Inflammatory macrophage treated with lipopolysaccharide for 4 hours (primary cell): ENCODE results near the gene RGS6.

Source experiments
- DNase-seq: peaks from one replicate; pipeline ENCODE4 v3.0.0-alpha.2; 2020

RGS6 gene

GRCh38 chr14:72472845-72473244 is 540.6 kb downstream of the RGS6 start:
- DNase-seq, result no peak

- DNase-seq, result peak; percentile 92
Measured at GRCh38 chr14:72476657-72477499, 544.6 kb downstream of the RGS6 start.

- DNase-seq, result peak; percentile 33
Measured at GRCh38 chr14:72477578-72477977, 545.3 kb downstream of the RGS6 start.

GRCh38 chr14:72478471-72478893 is 546.3 kb downstream of the RGS6 start:
- DNase-seq, result no peak

DNA sequence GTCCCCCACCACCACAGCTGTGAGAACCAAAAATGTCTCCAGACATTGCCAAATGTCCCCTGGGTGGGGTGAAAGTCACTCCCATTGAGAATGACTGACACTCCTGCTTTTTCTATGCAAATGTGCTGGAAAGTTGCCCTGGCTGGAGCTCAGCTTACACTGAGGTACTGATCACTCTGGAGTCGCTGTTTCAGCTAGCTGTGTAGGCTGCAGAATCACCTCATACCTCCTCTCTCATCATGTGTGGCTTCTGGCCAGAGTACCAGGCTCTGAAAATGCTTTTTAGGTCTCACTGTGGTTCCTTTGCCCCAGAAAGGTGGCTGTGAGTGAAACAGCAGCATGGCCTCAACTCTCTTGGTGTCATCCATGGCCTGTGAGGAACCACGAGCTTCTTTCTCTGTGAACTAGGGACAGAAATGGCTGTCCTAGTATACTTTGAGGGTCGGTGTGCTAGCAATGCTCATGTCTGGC is 547.3 kb downstream of the RGS6 start:
- DNase-seq, result no peak

DNA sequence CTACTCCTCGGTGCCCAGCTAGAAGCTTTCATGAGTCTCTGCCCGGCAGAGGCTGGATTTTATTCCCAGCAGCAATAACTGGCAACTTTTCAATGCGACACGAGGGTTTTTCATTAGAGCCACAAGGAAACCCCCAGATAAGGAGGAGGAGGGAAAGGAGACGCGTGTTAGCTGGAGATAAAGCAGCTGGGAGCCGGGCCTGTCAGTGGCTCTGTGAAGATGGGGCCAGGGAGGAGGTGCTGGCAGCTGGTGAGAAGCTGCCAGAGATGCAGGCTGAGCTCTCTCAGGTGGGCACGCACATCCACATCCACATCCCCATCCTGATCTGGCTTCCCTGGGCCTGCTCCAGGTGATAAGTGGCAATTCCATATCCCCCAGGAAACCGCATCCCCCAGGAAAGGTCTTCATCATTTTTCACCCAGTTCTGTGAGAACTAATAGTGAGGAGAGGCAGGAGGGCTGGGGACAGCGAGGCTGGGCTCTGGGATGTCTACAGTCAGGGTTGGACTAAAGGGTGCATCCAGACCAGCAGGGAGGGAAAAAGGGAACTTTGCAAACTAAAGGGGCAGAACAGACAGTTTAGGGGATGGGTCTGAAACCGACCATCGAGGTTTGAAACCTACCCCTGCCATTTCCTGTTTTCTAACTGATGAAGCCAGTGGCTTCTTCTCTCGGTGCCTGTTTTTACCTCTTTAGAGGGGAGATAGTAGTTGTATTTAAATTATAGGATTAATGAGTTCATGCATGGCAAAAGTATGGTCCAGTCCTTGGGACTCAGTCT is 548.4 kb downstream of the RGS6 start:
- DNase-seq, result no peak

DNA sequence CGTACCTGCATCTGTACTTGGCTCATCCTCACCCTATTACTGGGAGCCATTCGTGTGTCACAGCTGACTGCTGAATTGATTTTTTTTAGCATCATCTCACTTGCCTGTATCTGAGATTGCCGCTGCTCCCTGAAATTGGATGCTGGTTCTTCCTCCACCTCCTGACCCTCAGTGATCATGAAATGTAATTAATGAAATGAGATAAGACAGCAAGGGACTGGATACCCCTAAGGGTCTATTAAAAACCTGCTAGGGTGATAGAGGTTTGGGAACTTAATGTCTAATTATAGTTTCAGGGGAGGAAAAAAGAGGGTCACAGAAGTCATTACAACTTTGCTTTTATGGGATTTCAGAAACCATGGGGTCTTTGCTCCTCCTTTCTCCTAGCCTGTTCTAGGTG is 551.1 kb downstream of the RGS6 start:
- DNase-seq, result no peak

DNA sequence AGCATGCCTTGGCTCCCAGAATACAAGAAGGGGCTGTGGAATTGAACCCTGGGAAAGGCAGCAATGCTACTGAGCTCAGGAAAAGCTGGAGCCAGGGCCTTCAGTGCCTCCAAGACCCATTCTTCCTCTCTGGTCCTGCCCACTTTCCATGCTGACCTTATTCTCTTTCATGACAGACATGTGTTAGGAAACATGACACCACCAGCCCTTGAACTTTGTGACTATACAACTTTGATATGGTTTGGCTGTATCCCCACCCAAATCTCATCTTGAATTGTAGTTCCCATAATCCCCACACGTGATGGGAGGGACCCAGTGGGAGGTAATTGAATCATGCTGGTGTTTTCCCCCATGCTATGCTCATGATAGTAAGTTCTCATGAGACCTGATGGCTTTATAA is 553.5 kb downstream of the RGS6 start:
- no peak for DNase-seq

DNA sequence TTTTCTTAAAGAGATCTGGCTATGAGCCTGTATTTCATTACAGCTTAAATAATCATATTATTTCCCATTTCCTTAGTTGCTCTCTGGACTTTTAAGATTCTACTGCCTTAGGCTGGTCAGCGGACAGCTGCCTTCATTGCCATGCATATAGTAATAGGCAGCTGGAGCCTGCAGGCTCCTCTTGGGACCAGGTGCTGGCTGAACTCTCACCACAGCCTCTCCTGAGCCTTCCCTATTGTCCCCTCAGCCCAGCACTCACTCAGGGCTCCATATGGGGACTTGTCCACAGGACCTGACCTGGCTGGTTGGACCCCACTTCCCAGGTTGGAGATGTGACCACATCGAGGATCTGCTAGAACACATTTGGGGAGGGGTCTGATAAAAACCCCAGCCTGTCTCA is 556.3 kb downstream of the RGS6 start:
- DNase-seq, result no peak

DNA sequence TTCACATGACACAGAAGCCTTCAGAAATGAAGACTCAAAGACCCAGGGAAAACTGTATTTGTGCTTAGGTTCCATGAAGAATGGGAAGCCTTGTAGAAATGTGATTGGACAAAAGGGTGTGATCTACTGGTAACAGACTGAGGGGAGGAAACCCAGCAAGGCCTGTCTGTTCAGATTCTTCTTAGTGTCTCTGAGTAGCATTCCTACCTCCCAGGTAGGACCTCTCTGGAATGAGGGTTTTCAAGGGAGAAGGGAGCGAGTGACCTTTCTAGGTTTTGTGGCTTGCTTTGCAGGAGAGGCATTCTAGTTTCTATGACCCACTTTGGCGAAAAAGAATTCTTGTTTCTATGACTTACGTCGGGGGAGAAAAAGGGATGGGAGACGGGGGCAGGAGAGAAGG is 560.0 kb downstream of the RGS6 start:
- DNase-seq, result no peak

DNA sequence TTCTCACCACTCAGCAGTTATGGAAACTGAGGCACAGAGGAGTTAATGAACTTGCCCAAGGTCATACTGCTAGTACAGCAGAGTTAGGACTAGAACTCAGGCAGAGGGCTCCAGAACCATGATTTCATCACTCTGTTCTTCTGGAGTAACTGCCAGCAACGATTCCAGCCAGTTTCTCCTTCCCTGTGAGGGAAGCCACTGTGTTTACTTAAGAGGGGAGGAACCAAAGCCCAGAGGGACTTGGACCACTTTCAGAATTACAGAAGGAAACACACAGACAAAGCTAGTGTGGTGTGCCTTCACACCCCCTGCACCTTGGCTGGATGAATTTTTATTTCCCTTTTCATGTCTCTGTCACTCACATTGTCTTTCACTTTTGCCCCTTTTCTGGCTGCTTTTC is 563.4 kb downstream of the RGS6 start:
- DNase-seq, result no peak

- DNase-seq, result no peak
Measured at GRCh38 chr14:72498646-72499045, 566.4 kb downstream of the RGS6 start.

DNA sequence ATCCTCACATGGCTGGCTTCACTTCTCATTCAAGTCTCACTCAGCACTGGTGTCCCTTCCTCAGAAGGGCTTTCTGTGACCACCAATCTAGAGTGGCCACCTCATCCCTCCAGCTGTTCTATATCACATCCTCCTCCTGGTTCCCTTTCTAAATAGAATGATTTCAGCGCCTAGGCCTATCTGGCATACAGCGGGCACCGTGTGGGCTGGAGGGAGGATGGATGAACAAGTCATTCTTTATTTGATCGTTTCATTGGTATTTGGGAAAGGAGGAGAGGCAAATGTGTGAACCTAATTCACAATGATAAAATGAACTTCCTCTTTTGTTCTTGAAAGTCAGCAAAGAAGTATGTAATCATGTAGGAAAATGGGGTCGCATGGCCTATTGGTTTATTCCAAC is 567.5 kb downstream of the RGS6 start:
- no peak for DNase-seq

DNA sequence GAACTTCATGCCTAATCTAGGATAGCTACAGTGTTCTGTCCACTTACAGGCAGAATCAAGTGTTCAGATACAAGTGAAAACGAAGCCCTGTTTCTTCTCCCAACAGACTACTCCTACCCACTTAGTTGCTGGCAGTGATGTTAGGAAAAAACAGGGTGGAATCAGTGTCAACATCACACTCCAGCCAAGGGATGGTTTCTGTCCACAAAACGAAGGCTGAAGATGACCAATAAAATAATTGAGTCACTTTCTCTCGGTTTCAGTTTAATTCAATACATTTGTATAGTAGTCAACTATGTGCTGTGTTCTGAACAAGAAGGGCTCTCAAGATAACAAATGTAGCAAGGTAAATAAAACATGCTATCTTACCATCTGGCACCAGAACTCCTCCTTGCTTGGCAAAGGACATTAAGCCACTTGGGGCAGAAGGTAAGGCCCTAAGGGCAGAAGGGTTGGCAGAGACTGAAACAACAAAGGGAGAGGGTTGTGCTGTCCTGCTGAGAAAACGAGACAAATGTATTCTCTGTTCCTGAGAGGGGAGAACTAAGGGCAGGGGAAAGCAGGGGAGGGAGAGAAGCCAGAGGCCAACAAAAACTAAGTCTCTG is 568.1 kb downstream of the RGS6 start:
- DNase-seq, result no peak

- DNase-seq, result no peak
Measured at GRCh38 chr14:72501439-72501838, 569.2 kb downstream of the RGS6 start.

DNA sequence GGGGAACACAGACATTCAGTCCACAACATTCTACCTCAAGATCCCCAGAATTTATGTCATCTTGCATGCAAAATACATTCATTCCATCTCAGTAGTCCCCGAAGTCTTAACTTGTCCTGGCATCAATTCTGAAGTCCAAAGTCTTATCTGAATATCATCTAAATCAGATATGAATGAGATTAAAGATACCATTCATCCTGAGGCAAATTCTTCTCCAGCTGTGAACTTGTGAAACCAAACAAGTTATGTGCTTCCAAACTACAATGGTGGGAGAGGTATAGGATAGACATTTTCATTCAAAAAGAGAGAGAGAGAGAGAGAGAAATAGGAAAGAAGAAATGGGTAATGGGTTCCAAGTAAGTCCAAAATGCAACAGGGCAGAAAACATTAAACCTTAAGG is 571.0 kb downstream of the RGS6 start:
- DNase-seq, result no peak

DNA sequence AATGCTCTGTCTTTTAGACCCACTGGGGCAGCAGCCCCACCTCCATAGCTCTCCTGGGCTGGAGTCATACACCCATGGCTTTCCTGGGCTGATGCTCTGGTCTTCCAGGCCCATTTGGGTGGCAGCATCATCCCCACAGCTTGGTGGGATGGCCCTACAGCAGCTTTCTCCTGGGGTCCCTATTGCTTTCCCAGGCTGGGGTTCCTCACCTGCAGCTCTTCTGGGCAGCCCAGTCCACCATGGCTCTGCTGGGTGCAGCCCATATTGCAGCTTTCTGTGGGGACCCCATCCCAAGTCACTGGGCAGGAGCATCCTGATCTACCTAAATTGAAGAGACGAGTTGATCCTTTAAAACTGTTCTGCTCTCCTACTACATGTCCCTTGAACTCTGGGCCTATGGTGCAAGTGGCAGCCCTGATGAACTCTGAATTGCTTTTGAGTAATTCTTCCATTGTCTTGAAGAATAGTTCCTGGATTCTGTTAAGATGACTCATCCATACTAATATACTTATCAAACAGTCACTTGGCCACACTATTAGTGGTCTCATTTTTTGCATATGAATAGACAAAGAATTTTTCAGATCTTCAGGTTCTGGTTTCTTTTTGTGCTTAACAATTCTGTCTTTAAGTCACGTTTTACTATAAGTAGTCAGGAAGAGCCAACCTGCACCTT is 571.6 kb downstream of the RGS6 start:
- DNase-seq, result no peak

- DNase-seq, result no peak
Measured at GRCh38 chr14:72510566-72510965, 578.3 kb downstream of the RGS6 start.

GRCh38 chr14:72512281-72512680 is 580.1 kb downstream of the RGS6 start:
- DNase-seq, result no peak

DNA sequence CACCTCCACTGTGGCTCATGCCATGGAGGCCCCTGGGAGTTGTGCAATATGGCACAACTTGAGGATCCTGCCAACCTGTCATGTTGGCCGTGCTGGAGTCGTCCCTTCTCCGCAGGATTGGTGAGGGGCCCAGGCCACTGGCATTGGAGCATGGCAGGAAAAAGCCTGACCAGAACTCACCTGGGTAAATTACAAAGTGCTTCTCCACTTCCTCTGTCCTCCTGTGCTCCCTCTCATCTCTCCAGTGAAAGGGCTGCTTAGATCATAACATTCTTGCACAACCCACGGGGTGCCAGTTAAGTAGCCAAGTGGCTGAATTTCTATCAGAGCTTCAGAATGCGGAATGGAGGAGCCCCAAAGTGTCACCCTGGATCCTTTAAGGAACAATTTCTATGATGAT is 580.7 kb downstream of the RGS6 start:
- no peak for DNase-seq

- DNase-seq, result no peak
Measured at GRCh38 chr14:72513346-72513745, 581.1 kb downstream of the RGS6 start.

DNA sequence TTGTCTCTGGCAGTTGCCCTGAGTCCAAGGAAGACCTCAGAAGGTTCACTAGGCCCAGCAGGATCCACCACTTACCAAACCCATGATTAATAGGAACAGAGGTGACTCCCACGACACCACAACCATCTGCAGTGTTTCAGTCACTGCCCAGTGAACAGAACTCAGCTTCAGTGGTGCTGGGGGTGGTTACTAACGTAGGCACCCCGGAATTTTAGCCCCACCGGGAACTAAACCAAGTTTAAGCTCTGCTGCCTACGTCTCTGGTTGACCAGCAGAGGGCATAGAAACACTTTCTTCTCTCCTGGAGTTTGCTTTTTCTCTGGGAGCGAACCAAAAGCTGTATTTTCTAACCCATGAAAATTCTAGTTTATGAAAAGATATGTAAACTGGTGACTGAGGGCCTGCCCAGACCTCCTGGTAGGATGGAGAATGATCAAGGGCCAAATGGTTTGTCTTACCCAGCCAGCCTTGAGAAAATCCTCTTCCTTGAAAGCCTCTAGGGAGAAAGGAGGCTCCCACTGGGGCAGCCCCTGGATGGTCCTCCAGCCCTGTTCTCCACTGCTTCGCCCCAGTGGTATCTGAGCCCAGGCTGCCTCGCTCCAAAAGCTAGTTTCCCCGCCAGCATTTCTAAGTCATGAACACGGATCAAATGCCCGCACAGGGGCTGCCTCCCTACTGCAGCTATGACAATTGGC is 581.9 kb downstream of the RGS6 start:
- peak; percentile 44 for DNase-seq

GRCh38 chr14:72514660-72515025 is 582.4 kb downstream of the RGS6 start:
- no peak for DNase-seq
